Stromal cell of bone marrow (primary cell): ENCODE results near the gene TTC33.
A peak's percentile ranks its signal among the peaks of the same experiment; 100 is the strongest.
"Not testable (repeated sequence)": the region's sequence is repeated elsewhere in the genome, so short reads cannot be mapped to it uniquely, and the experiment has no call there.

Experiments
- DNase-seq: peaks from one replicate; pipeline ENCODE4 v3.0.0-alpha.2; 2012; ENCODE audit warnings: low read depth

Gene TTC33

GRCh38 chr5:40755407-40756365 is at the start of gene TTC33:
Gene TTC33 (minus strand): TSS chr5:40755961. CDS start chr5:40747018, 8,943 bp downstream.
- peak; percentile 92 for DNase-seq

- DNase-seq = no peak
Observed at GRCh38 chr5:40801771-40802562, 46.2 kb upstream of the TTC33 start.

GRCh38 chr5:40799258-40799657 is 43.5 kb upstream of the TTC33 start:
- DNase-seq = no peak

- no peak for DNase-seq
Observed at GRCh38 chr5:40798801-40799210, 43.0 kb upstream of the TTC33 start.

GRCh38 chr5:40798012-40798800 is 42.4 kb upstream of the TTC33 start, which contains the start of gene PRKAA1:
Gene PRKAA1 (minus strand): TSS chr5:40798374. CDS start chr5:40798189, 185 bp downstream.
- peak; percentile 80 for DNase-seq

- DNase-seq = no peak
Observed at GRCh38 chr5:40797273-40798011, 41.7 kb upstream of the TTC33 start.

GRCh38 chr5:40796487-40796889 is 40.7 kb upstream of the TTC33 start:
- peak; percentile 67 for DNase-seq

- not testable (repeated sequence) for DNase-seq
Observed at GRCh38 chr5:40794877-40795276, 39.1 kb upstream of the TTC33 start.

GRCh38 chr5:40794340-40794739 is 38.6 kb upstream of the TTC33 start:
- DNase-seq = not testable (repeated sequence)

GRCh38 chr5:40792691-40793090 is 36.9 kb upstream of the TTC33 start:
- not testable (repeated sequence) for DNase-seq

- no peak for DNase-seq
Observed at GRCh38 chr5:40791715-40792139, 36.0 kb upstream of the TTC33 start.

GRCh38 chr5:40790947-40791593 is 35.3 kb upstream of the TTC33 start:
- no peak for DNase-seq

- DNase-seq = not testable (repeated sequence)
Observed at GRCh38 chr5:40788941-40789340, 33.2 kb upstream of the TTC33 start.

GRCh38 chr5:40787986-40788385 is 32.2 kb upstream of the TTC33 start:
- DNase-seq = no peak

- DNase-seq = not testable (repeated sequence)
Observed at GRCh38 chr5:40786664-40787063, 30.9 kb upstream of the TTC33 start.

GRCh38 chr5:40784916-40785315 is 29.2 kb upstream of the TTC33 start:
- no peak for DNase-seq

- no peak for DNase-seq
Observed at GRCh38 chr5:40784027-40784653, 28.4 kb upstream of the TTC33 start.

- peak; percentile 48 for DNase-seq
Observed at GRCh38 chr5:40781843-40782409, 26.2 kb upstream of the TTC33 start.

- DNase-seq = no peak
Observed at GRCh38 chr5:40780858-40781257, 25.1 kb upstream of the TTC33 start.

- DNase-seq = no peak
Observed at GRCh38 chr5:40780199-40780598, 24.4 kb upstream of the TTC33 start.
